Smooth muscle cell (in vitro differentiated cells): ENCODE data around the gene TMEM130. TPM values are rescaled to one million over a fixed set of nuclear protein-coding genes. Genes with fewer than 3 reads are reported as not detected.

Source experiments
- DNase-seq: peaks from one replicate; lab custom pipeline; 2025; ENCODE audit not compliant: unreplicated experiment; lab: John Stamatoyannopoulos, UW
- H2AFZ ChIP-seq: fragments of 200-600 bp; sonication (generic); 2 replicates; pipeline ENCODE4 v1.6.0; 2016; ENCODE audit warnings: antibody characterized with exemption, low read depth, mild to moderate bottlenecking
- H3F3A ChIP-seq: fragments of 200-600 bp; sonication (generic); 2 replicates; pipeline ENCODE4 v1.6.0; 2017; ENCODE audit warnings: antibody characterized with exemption, low read depth
- H3K27ac ChIP-seq: fragments of 200-600 bp; sonication (generic); 2 replicates; pipeline ENCODE4 v1.5.1; 2016; ENCODE audit warnings: low read depth, mild to moderate bottlenecking
- H3K27me3 ChIP-seq: fragments of 200-600 bp; sonication (generic); 2 replicates; pipeline ENCODE4 v1.6.1; 2016; ENCODE audit warnings: low read depth, mild to moderate bottlenecking
- H3K36me3 ChIP-seq: fragments of 200-600 bp; sonication (generic); 2 replicates; pipeline ENCODE4 v1.5.1; 2016; ENCODE audit warnings: low read depth
- H3K4me1 ChIP-seq: fragments of 200-600 bp; sonication (generic); 2 replicates; pipeline ENCODE4 v1.5.1; 2016; ENCODE audit warnings: low read depth
- H3K4me2 ChIP-seq: fragments of 200-600 bp; sonication (generic); 2 replicates; pipeline ENCODE4 v1.6.0; 2016; ENCODE audit warnings: mild to moderate bottlenecking
- H3K4me3 ChIP-seq: fragments of 200-600 bp; sonication (generic); 2 replicates; pipeline ENCODE4 v1.5.1; 2016; ENCODE audit warnings: mild to moderate bottlenecking
- H3K79me2 ChIP-seq: fragments of 200-600 bp; sonication (generic); 2 replicates; pipeline ENCODE4 v1.6.0; 2016; ENCODE audit warnings: low read depth, mild to moderate bottlenecking
- H3K9ac ChIP-seq: fragments of 200-600 bp; sonication (generic); 2 replicates; pipeline ENCODE4 v1.6.0; 2016; ENCODE audit warnings: low read depth
- H3K9me3 ChIP-seq: fragments of 200-600 bp; sonication (generic); replicated peaks from 2 replicates; pipeline ENCODE4 v1.5.1; 2016; ENCODE audit warnings: low read depth
- H4K20me1 ChIP-seq: fragments of 200-600 bp; sonication (generic); 2 replicates; pipeline ENCODE4 v1.6.0; 2016; ENCODE audit warnings: low read depth
- CTCF ChIP-seq: fragments of 200-600 bp; sonication (generic); IDR thresholded peaks from 2 replicates; pipeline ENCODE4 v1.5.1; 2017; ENCODE audit warnings: borderline replicate concordance, mild to moderate bottlenecking, antibody characterized with exemption; ENCODE audit not compliant: insufficient read depth, poor library complexity, severe bottlenecking
- WGBS: methylation state at CpG from one replicate; pipeline ENCODE4 v1.1.7; 2016; ENCODE audit warnings: low lambda C conversion rate; 5-methylcytosine and 5-hydroxymethylcytosine counted together
- polyA plus RNA-seq: library from polyadenylated mRNA; unstranded; fragments of >200 nt; fragmentation: Nextera tagmentation; extraction: Ambion mirVana; gene quantifications from 2 replicates; pipeline ENCODE4 v1.2.1, GENCODE V29; 2016
- total RNA-seq: library from RNA; depleted of rRNA; stranded (reverse); fragments of >200 nt; gene quantifications from 2 replicates; pipeline ENCODE4 v1.2.3, GENCODE V29; 2014

The TMEM130 gene
- total and polyA plus RNA-seq, 2 experiments from 2014 or later, result 0.22 to 0.83 TPM

GRCh38 chr7:98831641-98832221 is 38.1 kb downstream of the TMEM130 start:
- WGBS, result 77% methylated on average over 8 of the region's 8 CpGs
- Histone ChIP-seq H3K9me3 (no peaks in the 10 kb centered on the region), H4K20me1 (no peaks in the 10 kb centered on the region), H3K4me1 (no peaks in the 10 kb centered on the region), H3K4me2 (no peak overlapping the region), H3K27me3 (no peaks in the 10 kb centered on the region), H3K36me3 (no peaks in the 10 kb centered on the region), H3K79me2 (no peaks in the 10 kb centered on the region), H2AFZ (no peak overlapping the region), H3F3A (no peaks in the 10 kb centered on the region), H3K9ac (no peak overlapping the region), H3K4me3 (no peak overlapping the region), H3K27ac (no peak overlapping the region)
- peak; percentile 59 for TF ChIP-seq CTCF
- DNase-seq, result no peak

- H3K9ac ChIP-seq, result no peak overlapping the region
- no peaks in the 10 kb centered on the region for H3K9me3 ChIP-seq
- no peak overlapping the region for H3K4me3 ChIP-seq
- no peaks in the 10 kb centered on the region for H3K4me1 ChIP-seq
- no peak overlapping the region for H2AFZ ChIP-seq
- H3K79me2 ChIP-seq, result no peaks in the 10 kb centered on the region
- H3K4me2 ChIP-seq, result no peak overlapping the region
- H3K27ac ChIP-seq, result no peak overlapping the region
- TF ChIP-seq CTCF, result no peak
- H3F3A ChIP-seq, result no peaks in the 10 kb centered on the region
- no peak for DNase-seq
- 97% methylated on average over 2 of the region's 2 CpGs for WGBS
- H3K36me3 ChIP-seq, result no peaks in the 10 kb centered on the region
- no peaks in the 10 kb centered on the region for H4K20me1 ChIP-seq
- H3K27me3 ChIP-seq, result no peaks in the 10 kb centered on the region
These were observed 38.8 kb downstream of the TMEM130 start for GRCh38 chr7:98830972-98831548.

GRCh38 chr7:98828368-98828767 is 41.4 kb downstream of the TMEM130 start:
- Histone ChIP-seq H3K9ac (no peak overlapping the region), H2AFZ (no peak overlapping the region), H3K36me3 (no peaks in the 10 kb centered on the region), H3K4me2 (no peak overlapping the region), H3K79me2 (no peaks in the 10 kb centered on the region), H3K27me3 (no peaks in the 10 kb centered on the region), H4K20me1 (no peaks in the 10 kb centered on the region), H3K27ac (no peak overlapping the region), H3K9me3 (no peaks in the 10 kb centered on the region), H3K4me1 (no peaks in the 10 kb centered on the region), H3K4me3 (no peak overlapping the region), H3F3A (no peaks in the 10 kb centered on the region)
- TF ChIP-seq CTCF, result no peak
- DNase-seq, result no peak
- WGBS, result 92% methylated on average over 8 of the region's 8 CpGs

- Histone ChIP-seq H2AFZ (no peak overlapping the region), H3K36me3 (no peaks in the 10 kb centered on the region), H4K20me1 (no peaks in the 10 kb centered on the region), H3K4me2 (no peak overlapping the region), H3K9ac (no peak overlapping the region), H3K4me1 (no peaks in the 10 kb centered on the region), H3K4me3 (no peak overlapping the region), H3K27me3 (no peaks in the 10 kb centered on the region), H3K9me3 (no peaks in the 10 kb centered on the region), H3K79me2 (no peaks in the 10 kb centered on the region), H3K27ac (no peak overlapping the region), H3F3A (no peaks in the 10 kb centered on the region)
- no peak for TF ChIP-seq CTCF
- 73% methylated on average over 3 of the region's 3 CpGs for WGBS
- DNase-seq, result no peak
These were observed 42.6 kb downstream of the TMEM130 start for GRCh38 chr7:98827258-98827657.
